HG02763 (cell line): ENCODE results near the gene SPDYE3.
A peak's percentile ranks its signal among the peaks of the same experiment; 100 is the strongest.
"Not testable (repeated sequence)": the region's sequence is repeated elsewhere in the genome, so short reads cannot be mapped to it uniquely, and the experiment has no call there.

Source experiments
- ATAC-seq: cut with Tn5 transposase; IDR thresholded peaks from one replicate; pipeline ENCODE4 v1.9.1; 2021; ENCODE audit warnings: mild to moderate bottlenecking, moderate library complexity; ENCODE audit not compliant: unreplicated experiment

SPDYE3 gene

GRCh38 chr7:100287191-100287969 is 20.1 kb upstream of the SPDYE3 start:
- not testable (repeated sequence) for ATAC-seq

DNA sequence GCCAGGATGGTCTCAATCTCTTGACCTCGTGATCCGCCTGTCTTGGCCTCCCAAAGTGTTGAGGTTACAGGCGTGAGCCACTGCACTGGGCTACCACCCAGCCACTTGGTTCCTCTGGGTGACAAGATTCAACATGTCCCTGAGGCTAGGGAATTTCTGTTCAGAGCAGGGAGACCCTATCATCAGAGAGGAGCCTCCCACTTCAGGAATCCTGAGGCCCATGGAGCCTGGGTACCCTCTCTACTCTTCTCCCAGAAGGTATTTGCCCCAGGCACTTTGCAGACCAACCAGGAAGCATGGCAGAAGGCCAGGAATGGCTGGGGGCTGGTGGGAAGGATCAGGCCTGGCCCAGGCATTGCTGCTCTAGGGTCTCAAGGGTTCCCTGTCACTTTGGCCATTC is 19.2 kb upstream of the SPDYE3 start:
- ATAC-seq: not testable (repeated sequence)

GRCh38 chr7:100292162-100292561 is 15.3 kb upstream of the SPDYE3 start:
- ATAC-seq: not testable (repeated sequence)

GRCh38 chr7:100295269-100295668 is 12.2 kb upstream of the SPDYE3 start:
- ATAC-seq: not testable (repeated sequence)

DNA sequence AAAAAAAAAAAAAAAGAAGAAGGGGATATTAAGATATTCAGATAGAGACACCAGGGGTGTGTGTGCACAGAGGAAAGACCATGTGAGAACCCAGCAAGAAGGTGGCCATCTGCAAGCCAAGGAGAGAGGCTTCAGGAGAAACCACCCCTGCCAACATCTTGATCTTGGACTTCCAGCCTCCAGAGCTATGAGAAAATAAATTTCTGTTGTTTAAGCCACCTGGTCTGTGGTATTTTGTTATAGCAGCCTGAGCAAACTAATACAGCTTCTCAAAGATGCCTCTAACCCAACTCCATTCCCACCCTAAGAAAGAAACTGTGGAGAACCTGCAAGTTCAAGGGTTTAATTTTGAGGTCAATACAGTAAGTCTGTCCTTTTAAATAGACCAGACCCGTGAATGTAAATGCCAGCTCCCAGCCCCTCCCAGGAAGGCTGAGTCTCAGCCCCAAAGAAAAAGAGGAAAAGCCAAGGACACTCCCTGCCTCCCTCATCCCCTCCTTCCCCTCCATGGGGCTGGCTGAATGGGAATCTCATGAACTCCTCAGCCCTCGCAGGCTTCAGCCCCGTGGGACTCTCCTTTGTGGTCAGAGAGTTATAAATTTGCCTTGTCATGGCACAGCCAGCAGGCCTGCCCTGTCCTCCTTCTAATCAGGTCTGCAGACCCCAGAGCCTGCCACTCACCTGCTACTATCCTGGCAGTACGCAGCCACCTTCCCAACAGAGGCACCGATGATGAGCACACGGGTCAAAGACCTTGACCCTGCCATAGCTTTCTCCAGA is 9.5 kb upstream of the SPDYE3 start:
- not testable (repeated sequence) for ATAC-seq

DNA sequence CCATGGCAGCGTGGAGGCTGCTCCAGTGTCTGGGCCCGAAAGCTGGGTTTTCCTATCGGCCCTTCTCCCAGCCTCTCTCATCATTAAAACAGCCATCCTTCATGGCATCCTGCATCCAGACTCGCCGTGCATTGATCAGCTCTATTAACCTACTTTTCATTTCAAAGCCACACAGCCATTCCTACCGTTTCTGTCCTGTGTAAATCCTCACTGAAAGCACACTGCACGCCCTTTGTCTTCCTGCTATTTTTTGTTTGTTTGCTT is 8.9 kb upstream of the SPDYE3 start:
- ATAC-seq: not testable (repeated sequence)

DNA sequence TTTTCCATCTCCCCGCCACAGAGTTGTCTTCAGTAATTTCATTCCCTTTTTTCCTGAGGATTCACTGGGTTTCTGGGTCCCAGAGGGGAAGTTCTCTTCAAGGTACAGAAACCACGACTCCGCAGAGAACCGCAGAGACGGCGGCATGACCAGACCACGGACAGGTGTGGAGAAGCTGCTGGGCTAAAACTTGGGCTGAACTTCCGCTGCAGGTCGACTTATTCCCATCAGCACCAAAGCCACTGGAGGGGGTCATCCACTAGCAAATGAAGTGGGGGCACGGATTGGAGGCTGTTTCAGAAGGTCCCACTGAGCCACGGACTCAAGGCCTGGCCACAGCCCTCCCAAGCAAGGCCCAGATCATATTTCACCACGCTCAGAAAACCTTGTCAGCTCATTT is 3.0 kb upstream of the SPDYE3 start:
- not testable (repeated sequence) for ATAC-seq

DNA sequence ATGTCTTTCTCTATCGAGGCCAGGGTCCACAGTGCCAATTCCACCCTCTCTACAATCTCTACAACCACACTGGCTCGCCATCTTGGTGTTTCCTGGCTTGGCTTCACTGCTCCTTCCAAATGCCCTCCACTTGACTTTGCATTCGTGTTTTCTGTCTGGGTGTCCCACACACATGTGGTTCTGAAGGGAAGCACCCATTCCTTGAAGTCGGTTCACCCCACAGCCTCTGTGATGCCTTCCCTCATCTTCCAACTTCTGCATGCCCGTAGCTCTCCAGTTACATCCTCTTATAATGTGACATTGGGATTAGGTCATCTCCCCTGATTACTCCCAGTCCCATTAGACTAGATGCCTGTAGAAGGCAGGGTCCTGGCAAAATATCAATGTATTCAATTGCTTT is 10.8 kb downstream of the SPDYE3 start:
- ATAC-seq: not testable (repeated sequence)

GRCh38 chr7:100321648-100322047 is 14.1 kb downstream of the SPDYE3 start:
- ATAC-seq: not testable (repeated sequence)

GRCh38 chr7:100324194-100324593 is 16.7 kb downstream of the SPDYE3 start:
- not testable (repeated sequence) for ATAC-seq

DNA sequence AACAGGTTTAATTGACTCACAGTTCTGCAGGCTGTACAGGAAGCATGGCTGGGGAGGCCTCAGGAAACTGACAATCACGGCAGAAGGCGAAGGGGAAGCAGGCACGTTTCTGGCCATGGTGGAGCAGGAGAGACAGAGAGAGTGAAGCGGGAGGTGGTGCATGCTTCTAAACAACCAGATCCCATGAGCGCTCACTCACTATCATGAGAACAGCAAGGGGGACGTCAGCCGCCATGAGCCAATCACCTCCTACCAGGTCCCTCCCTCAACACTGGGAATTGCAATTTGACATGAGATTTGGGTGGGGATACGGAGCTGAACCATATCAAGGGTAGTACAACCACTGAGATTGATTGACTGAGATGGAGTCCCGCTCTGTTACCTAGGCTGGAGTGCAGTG is 18.2 kb downstream of the SPDYE3 start:
- not testable (repeated sequence) for ATAC-seq

DNA sequence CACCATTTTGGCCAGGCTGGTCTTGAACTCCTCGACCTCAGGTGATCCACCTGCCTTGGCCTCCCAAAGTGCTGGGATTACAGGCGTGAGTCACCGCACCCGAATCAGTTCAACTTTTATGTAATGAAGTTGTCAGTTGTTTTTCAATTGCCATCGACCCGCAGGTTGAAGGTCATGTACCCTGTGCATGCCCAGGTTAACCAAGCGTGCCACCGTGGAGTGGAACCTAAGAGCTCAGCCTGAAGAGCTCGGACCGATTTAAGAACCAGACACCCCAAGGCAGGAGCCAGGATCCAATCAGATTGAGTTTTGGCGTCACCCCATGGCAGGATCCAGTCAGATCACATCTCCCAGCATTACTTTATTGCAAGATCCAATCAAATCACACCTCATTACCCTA is 19.4 kb downstream of the SPDYE3 start:
- not testable (repeated sequence) for ATAC-seq

DNA sequence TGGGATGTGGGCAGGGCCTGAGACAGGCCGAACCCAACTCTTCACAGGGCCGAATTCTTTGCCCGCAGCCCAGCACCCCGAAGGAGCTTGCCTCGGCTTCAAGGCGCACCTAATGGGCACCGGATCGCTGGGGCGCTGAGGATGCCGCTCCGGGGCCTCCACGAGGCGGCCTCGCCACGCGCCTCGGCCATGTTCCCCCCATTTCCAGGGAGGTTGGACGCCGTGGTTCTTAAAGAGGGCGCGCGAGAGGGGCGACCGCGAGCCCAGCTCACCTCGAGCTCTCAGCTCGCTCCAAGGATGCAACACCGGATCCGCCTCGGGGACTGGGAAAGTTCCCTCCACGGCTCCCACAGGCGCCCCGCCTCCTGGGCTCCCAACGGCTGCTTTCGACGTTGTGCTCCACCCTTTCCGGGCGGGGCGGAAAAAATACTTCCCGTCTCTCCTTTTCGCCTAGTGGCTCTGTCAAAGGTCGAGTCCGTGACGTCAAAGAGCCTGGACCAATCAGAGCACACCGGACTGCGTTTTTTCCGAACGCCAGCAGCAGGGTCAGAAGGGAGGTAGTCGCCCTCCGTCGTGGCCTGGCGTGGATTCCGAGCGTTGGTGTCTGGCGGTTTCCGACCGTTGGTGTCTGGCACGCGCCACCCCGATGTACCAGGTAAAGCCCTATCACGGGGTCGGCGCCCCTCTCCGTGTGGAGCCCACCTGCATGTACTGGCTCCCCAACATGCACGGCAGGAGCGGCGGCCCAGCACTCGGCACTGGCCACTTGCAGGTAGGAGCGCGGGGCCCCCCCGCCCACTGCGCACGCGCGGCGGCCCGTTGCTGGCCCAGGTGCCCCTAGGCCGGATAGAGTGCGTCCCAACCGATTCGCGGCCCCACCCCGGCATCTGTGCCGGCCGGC is 28.3 kb downstream of the SPDYE3 start:
- ATAC-seq: peak; percentile 94

- ATAC-seq: not testable (repeated sequence)
These were observed 30.7 kb downstream of the SPDYE3 start for GRCh38 chr7:100338083-100338696.

DNA sequence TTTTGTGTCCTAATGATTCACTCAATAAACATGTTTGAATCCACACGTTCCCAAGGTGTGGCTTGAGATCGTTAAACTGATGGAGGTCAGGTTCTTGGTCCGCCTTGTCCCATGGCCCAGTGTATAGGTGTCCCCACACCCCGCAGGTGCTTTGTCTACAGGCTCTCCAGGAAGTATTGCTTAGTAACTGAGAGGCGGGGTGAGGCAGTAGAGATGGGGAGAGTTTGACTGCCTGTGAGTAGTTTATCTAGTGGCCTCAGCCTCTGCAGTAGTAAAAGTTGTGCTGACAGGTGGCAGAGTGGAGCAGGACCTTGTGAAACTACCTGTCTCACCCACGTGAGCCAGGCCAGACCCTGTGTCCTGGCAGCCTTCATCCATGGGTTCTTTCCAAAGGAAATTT is 33.8 kb downstream of the SPDYE3 start:
- not testable (repeated sequence) for ATAC-seq

- no peak for ATAC-seq
These were observed 35.3 kb downstream of the SPDYE3 start for GRCh38 chr7:100342765-100343164.

DNA sequence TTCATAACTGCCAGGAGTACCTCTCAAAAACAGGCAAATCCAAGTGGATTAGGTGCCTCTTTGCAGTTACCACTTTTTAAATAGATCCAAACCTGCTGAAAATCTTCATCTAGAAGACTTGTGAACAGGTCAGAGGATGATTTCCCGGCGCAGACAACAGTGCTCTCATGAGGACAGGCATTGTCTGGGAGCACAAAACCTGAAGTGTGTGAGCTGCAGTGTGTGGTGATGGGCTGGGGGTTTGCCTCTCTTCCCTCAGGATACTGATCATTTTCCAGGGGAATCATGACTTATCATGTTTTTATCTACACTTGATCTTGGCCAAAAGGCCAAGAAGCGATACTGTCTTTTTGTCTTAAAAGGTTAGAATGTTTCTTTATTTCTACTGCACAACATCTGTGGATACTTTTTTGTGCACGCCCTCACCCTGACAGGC is 36.6 kb downstream of the SPDYE3 start:
- not testable (repeated sequence) for ATAC-seq

GRCh38 chr7:100344560-100345287 is 37.2 kb downstream of the SPDYE3 start:
- ATAC-seq: peak; percentile 69

DNA sequence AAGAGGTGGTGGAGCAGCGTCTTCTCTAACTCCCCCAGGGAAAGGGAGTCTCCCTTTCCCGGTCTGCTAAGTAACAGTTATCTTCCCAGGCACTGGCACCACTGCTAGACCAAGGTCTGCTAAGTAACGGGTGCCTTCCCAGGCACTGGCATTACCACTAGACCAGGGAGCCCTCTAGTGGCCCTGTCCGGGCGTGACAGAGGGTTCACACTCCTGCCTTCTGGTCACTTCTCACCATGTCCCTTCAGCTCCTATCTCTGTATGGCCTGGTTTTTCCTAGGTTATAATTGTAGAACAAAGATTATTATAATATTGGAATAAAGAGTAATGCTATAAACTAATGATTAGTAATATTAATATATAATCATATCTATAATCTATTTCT is 37.8 kb downstream of the SPDYE3 start:
- peak; percentile 29 for ATAC-seq

DNA sequence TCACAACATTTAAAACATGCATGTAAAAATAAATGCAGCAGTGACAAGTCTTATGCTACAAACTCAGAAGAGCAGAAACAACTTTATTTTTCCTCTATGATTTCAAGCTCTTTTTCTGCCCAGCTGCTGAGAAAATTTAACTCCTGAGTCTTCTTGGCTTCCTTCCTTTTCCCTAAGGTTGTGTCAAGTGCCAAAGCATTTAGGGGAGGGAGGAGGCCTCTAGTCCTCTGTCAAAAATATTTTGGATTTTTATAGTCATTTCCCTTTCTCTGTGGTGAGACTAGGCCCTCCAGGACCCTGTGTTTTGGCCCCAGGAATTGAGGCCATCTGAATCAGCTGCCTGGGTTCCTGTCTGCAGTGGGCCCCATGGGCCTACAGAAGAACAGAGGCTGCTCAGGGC is 39.4 kb downstream of the SPDYE3 start:
- ATAC-seq: no peak
